ENCODE data around the gene PTPRE.

PTPRE gene

GRCh38 chr10:128068398-128069285 lies 161.7 kb downstream of the PTPRE start (continued):
- TF ChIP-seq, protein P1, sequence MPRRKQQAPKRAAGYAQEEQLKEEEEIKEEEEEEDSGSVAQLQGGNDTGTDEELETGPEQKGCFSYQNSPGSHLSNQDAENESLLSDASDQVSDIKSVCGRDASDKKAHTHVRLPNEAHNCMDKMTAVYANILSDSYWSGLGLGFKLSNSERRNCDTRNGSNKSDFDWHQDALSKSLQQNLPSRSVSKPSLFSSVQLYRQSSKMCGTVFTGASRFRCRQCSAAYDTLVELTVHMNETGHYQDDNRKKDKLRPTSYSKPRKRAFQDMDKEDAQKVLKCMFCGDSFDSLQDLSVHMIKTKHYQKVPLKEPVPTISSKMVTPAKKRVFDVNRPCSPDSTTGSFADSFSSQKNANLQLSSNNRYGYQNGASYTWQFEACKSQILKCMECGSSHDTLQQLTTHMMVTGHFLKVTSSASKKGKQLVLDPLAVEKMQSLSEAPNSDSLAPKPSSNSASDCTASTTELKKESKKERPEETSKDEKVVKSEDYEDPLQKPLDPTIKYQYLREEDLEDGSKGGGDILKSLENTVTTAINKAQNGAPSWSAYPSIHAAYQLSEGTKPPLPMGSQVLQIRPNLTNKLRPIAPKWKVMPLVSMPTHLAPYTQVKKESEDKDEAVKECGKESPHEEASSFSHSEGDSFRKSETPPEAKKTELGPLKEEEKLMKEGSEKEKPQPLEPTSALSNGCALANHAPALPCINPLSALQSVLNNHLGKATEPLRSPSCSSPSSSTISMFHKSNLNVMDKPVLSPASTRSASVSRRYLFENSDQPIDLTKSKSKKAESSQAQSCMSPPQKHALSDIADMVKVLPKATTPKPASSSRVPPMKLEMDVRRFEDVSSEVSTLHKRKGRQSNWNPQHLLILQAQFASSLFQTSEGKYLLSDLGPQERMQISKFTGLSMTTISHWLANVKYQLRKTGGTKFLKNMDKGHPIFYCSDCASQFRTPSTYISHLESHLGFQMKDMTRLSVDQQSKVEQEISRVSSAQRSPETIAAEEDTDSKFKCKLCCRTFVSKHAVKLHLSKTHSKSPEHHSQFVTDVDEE (CRISPR knock-in tag; IDR thresholded peaks at IDR 0.05), result no peak

GRCh38 chr10:128069351-128070051 lies 162.6 kb downstream of the PTPRE start:
- TF ChIP-seq RARB (CRISPR knock-in tag; IDR thresholded peaks at IDR 0.05), result no peak
- peak; percentile 90 for ATAC-seq

DNA sequence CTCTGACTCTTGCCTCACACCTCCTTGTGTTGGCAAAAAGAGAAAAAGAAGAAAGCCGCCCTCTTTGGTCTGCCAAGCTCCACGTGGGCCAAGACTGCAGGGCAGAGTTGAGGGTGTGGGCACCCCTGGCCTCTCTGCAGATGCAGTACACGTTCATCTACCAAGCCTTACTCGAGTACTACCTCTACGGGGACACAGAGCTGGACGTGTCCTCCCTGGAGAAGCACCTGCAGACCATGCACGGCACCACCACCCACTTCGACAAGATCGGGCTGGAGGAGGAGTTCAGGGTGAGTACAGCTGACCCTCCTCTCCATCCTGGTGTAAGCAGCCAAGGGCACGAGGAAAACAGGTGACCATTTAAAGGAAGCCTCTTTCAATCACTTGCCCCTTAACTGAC lies 163.3 kb downstream of the PTPRE start:
- TF ChIP-seq, protein P2, sequence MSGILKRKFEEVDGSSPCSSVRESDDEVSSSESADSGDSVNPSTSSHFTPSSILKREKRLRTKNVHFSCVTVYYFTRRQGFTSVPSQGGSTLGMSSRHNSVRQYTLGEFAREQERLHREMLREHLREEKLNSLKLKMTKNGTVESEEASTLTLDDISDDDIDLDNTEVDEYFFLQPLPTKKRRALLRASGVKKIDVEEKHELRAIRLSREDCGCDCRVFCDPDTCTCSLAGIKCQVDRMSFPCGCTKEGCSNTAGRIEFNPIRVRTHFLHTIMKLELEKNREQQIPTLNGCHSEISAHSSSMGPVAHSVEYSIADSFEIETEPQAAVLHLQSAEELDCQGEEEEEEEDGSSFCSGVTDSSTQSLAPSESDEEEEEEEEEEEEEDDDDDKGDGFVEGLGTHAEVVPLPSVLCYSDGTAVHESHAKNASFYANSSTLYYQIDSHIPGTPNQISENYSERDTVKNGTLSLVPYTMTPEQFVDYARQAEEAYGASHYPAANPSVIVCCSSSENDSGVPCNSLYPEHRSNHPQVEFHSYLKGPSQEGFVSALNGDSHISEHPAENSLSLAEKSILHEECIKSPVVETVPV (CRISPR knock-in tag; IDR thresholded peaks at IDR 0.05), result no peak
- TF ChIP-seq ZNF8 (CRISPR knock-in tag; IDR thresholded peaks at IDR 0.05) (no peak), RARB (CRISPR knock-in tag; IDR thresholded peaks at IDR 0.05) (no peak), ZFP30 (CRISPR knock-in tag; IDR thresholded peaks at IDR 0.05) (no peak), ZC3H10 (CRISPR knock-in tag; IDR thresholded peaks at IDR 0.05) (no peak), ARNTL (CRISPR knock-in tag; IDR thresholded peaks at IDR 0.05; ENCODE audit: borderline replicate concordance, low read depth) (no peak), ESRRG (CRISPR knock-in tag; IDR thresholded peaks at IDR 0.05) (no peak), ZNF565 (CRISPR knock-in tag; conservative IDR thresholded peaks at IDR 0.05; ENCODE audit: low read depth) (no peak), ISL1 (CRISPR knock-in tag; IDR thresholded peaks at IDR 0.05) (no peak), GLIS3 (CRISPR knock-in tag; IDR thresholded peaks at IDR 0.05) (no peak)
- TF ChIP-seq, protein P3, sequence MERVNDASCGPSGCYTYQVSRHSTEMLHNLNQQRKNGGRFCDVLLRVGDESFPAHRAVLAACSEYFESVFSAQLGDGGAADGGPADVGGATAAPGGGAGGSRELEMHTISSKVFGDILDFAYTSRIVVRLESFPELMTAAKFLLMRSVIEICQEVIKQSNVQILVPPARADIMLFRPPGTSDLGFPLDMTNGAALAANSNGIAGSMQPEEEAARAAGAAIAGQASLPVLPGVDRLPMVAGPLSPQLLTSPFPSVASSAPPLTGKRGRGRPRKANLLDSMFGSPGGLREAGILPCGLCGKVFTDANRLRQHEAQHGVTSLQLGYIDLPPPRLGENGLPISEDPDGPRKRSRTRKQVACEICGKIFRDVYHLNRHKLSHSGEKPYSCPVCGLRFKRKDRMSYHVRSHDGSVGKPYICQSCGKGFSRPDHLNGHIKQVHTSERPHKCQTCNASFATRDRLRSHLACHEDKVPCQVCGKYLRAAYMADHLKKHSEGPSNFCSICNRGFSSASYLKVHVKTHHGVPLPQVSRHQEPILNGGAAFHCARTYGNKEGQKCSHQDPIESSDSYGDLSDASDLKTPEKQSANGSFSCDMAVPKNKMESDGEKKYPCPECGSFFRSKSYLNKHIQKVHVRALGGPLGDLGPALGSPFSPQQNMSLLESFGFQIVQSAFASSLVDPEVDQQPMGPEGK (CRISPR knock-in tag; IDR thresholded peaks at IDR 0.05; ENCODE audit: borderline replicate concordance), result no peak
- ATAC-seq, result no peak

- TF ChIP-seq ISL1 (CRISPR knock-in tag; IDR thresholded peaks at IDR 0.05) (no peak), PPARA (CRISPR knock-in tag; IDR thresholded peaks at IDR 0.05; ENCODE audit: borderline replicate concordance) (no peak), OSR1 (CRISPR knock-in tag; IDR thresholded peaks at IDR 0.05) (no peak), SNAI2 (CRISPR knock-in tag; IDR thresholded peaks at IDR 0.05) (no peak), ZC3H10 (CRISPR knock-in tag; IDR thresholded peaks at IDR 0.05) (no peak), RARB (CRISPR knock-in tag; IDR thresholded peaks at IDR 0.05) (no peak), ARNTL (CRISPR knock-in tag; IDR thresholded peaks at IDR 0.05; ENCODE audit: borderline replicate concordance, low read depth) (no peak), TCF4 (CRISPR knock-in tag; IDR thresholded peaks at IDR 0.05; ENCODE audit: borderline replicate concordance) (no peak), CSDC2 (CRISPR knock-in tag; IDR thresholded peaks at IDR 0.05) (no peak), TOX (CRISPR knock-in tag; IDR thresholded peaks at IDR 0.05; ENCODE audit: borderline replicate concordance) (no peak), ZNF70 (CRISPR knock-in tag; IDR thresholded peaks at IDR 0.05) (no peak), ZFP30 (CRISPR knock-in tag; IDR thresholded peaks at IDR 0.05) (no peak), GLIS3 (CRISPR knock-in tag; IDR thresholded peaks at IDR 0.05) (no peak), BACH2 (CRISPR knock-in tag; IDR thresholded peaks at IDR 0.05; ENCODE audit: borderline replicate concordance) (no peak), ZNF8 (CRISPR knock-in tag; IDR thresholded peaks at IDR 0.05) (no peak)
- TF ChIP-seq, protein P4, sequence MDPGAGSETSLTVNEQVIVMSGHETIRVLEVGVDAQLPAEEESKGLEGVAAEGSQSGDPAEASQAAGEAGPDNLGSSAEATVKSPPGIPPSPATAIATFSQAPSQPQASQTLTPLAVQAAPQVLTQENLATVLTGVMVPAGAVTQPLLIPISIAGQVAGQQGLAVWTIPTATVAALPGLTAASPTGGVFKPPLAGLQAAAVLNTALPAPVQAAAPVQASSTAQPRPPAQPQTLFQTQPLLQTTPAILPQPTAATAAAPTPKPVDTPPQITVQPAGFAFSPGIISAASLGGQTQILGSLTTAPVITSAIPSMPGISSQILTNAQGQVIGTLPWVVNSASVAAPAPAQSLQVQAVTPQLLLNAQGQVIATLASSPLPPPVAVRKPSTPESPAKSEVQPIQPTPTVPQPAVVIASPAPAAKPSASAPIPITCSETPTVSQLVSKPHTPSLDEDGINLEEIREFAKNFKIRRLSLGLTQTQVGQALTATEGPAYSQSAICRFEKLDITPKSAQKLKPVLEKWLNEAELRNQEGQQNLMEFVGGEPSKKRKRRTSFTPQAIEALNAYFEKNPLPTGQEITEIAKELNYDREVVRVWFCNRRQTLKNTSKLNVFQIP (CRISPR knock-in tag; IDR thresholded peaks at IDR 0.05; ENCODE audit: borderline replicate concordance, low read depth), result no peak
- TF ChIP-seq, protein P3 (CRISPR knock-in tag; IDR thresholded peaks at IDR 0.05; ENCODE audit: borderline replicate concordance), result no peak
- TF ChIP-seq, protein P5, sequence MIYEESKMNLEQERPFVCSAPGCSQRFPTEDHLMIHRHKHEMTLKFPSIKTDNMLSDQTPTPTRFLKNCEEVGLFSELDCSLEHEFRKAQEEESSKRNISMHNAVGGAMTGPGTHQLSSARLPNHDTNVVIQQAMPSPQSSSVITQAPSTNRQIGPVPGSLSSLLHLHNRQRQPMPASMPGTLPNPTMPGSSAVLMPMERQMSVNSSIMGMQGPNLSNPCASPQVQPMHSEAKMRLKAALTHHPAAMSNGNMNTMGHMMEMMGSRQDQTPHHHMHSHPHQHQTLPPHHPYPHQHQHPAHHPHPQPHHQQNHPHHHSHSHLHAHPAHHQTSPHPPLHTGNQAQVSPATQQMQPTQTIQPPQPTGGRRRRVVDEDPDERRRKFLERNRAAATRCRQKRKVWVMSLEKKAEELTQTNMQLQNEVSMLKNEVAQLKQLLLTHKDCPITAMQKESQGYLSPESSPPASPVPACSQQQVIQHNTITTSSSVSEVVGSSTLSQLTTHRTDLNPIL (CRISPR knock-in tag; IDR thresholded peaks at IDR 0.05; ENCODE audit: low read depth), result no peak
- no peak for ATAC-seq
These were observed 164.0 kb downstream of the PTPRE start for GRCh38 chr10:128070721-128071416.

Measured in SK-N-SH treated with all-trans-retinoic acid at 6 μM for 48 hours (cell line).